HG03439 (cell line): ENCODE results near the gene HSPD1.

Experiments used
- ATAC-seq: cut with Tn5 transposase; IDR thresholded peaks from one replicate; pipeline ENCODE4 v1.9.1; 2021; ENCODE audit warnings: mild to moderate bottlenecking, moderate library complexity; ENCODE audit not compliant: unreplicated experiment

Gene HSPD1

GRCh38 chr2:197442857-197443256 lies 56.8 kb downstream of the HSPD1 start:
- ATAC-seq: no peak

GRCh38 chr2:197437380-197437779 lies 62.3 kb downstream of the HSPD1 start:
- ATAC-seq: no peak
